BE2C (cell line): ENCODE data around the gene FRS3.

Experiments
- DNase-seq: peaks from one replicate; pipeline ENCODE4 v3.0.0-alpha.2; 2020
- H3K27me3 ChIP-seq: fragments of 250-450 bp; sonication (Bioruptor Pico); 2 replicates; pipeline ENCODE4 v1.5.1; 2020; ENCODE audit warnings: mild to moderate bottlenecking
- H3K36me3 ChIP-seq: fragments of 250-450 bp; sonication (Bioruptor Pico); 2 replicates; pipeline ENCODE4 v1.5.1; 2020; ENCODE audit warnings: mild to moderate bottlenecking
- H3K4me1 ChIP-seq: fragments of 250-450 bp; sonication (Bioruptor Pico); 2 replicates; pipeline ENCODE4 v1.5.1; 2020
- H3K4me3 ChIP-seq: 2 replicates; pipeline ENCODE4 v1.5.1; 2011; ENCODE audit warnings: low read depth, low read length
- H3K9me3 ChIP-seq: fragments of 250-450 bp; sonication (Bioruptor Pico); 2 replicates; pipeline ENCODE4 v1.5.1; 2020
- TF ChIP-seq, protein P1 (sequence below): IDR thresholded peaks from 2 replicates; pipeline ENCODE4 v1.5.1; 2012; ENCODE audit warnings: mild to moderate bottlenecking, low read depth, low read length

Gene FRS3

DNA sequence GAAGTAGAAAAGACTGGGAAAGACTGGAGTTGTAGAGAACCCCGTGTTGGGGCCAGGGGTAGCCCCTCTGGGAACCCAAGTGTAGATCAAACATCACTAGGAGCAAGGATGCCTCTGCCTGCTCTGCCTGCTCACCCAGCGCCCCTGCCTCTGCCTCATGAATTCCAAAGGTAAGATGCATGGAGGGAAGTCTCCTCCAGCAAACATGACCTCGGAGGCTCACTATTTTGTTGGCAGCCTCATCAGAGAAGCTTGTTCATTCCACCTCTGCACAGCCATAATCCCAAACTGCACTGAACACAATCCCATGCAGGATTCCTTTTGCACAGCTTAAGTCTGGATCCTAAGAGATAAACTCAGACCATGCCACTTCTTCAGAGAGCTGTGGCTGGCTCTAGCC lies 4.9 kb downstream of the FRS3 start:
- H3K9me3 ChIP-seq, result no peaks in the 10 kb centered on the region
- no peaks in the 10 kb centered on the region; the same call in 1 of the 2 replicates for H3K4me1 ChIP-seq
- H3K4me3 ChIP-seq, result no peak overlapping the region
- DNase-seq, result no peak
- H3K36me3 ChIP-seq, result no peaks in the 10 kb centered on the region
- TF ChIP-seq, protein P1, sequence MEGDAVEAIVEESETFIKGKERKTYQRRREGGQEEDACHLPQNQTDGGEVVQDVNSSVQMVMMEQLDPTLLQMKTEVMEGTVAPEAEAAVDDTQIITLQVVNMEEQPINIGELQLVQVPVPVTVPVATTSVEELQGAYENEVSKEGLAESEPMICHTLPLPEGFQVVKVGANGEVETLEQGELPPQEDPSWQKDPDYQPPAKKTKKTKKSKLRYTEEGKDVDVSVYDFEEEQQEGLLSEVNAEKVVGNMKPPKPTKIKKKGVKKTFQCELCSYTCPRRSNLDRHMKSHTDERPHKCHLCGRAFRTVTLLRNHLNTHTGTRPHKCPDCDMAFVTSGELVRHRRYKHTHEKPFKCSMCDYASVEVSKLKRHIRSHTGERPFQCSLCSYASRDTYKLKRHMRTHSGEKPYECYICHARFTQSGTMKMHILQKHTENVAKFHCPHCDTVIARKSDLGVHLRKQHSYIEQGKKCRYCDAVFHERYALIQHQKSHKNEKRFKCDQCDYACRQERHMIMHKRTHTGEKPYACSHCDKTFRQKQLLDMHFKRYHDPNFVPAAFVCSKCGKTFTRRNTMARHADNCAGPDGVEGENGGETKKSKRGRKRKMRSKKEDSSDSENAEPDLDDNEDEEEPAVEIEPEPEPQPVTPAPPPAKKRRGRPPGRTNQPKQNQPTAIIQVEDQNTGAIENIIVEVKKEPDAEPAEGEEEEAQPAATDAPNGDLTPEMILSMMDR, result no peak
- H3K27me3 ChIP-seq, result no peaks in the 10 kb centered on the region

DNA sequence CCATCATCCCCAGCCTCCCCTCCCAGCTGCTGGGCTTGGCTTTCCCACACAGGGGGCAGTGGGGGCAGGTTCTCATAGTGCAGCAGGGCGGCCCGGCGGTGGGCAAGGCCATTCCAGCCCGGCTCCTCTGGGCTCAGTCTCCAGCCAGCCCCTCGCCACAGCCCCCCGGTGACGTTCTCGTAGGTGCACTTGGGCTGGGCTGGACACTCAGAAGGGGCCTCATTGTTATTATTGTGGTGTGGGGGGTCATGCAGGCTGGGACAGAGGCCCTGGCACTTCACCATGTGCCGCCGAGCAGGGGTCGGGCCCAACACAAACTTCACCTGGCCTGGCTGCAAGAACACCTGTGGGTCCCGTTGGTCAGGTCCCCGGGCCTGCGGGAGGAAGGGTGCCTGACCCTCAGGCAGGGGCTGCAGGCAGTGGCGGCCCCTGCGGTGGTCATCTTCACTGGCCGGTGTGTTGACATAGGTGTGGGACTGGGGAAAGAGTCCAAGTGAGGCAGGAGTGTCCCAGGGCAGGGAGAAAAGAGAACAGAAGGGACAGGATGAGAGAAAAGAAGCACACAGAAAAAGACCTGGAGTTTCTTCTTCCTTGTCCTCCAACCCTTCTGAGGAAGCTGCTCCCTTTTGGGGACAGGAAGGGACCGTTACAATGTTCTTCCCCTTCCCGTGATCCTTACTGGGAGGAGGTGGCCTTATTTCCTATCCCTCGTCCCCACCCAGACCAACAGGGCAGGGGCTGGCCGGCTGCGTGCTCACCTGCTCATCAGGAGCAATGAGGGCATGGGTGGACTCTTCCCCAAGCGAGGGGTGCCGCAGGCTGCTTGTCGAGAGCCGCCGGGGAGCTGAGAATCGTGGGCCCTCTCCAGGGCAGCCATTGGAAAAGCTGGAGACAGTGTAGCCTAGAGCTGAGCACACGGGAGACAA lies 8.4 kb downstream of the FRS3 start:
- Histone ChIP-seq H3K27me3 (no peaks in the 10 kb centered on the region), H3K4me3 (no peak overlapping the region), H3K36me3 (no peaks in the 10 kb centered on the region), H3K9me3 (no peaks in the 10 kb centered on the region), H3K4me1 (peaks cover 26% of the 10 kb centered on the region)
- TF ChIP-seq, protein P1, result no peak
- no peak for DNase-seq

DNA sequence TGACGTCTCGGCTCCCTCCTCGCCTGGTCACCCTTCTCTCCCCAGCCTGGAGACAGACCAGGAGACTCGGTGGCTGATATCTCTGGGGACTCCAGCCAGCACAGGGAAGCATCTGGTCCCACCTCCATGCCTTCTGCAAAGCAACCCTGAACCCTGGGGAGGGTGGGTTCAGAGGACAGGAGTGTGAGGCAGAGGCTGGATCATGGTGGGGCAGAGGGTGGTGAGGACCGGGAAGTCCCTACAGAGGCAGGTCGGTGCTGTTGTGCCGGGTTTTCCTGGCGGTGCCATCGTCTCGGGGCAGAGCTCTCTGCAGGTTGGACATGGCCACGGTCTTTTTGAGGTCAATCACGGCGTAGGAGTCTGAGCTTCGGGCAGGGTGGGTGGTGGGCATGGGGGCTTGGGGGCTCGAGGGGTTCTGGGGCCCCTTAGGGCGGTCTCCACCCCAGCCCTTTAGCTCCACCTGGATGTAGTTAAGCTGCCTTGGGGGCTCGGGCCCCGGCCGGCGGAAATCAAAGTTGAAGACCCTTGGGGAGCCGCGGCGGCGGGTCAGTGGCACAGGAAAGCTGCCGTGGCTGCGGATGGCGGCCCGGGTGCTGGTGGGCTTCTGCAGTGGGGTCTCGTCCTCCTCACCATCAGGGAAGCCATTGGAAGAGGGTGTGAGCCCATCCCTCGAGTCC lies 9.2 kb downstream of the FRS3 start:
- DNase-seq, result no peak
- peaks cover 27% of the 10 kb centered on the region for H3K4me1 ChIP-seq

DNA sequence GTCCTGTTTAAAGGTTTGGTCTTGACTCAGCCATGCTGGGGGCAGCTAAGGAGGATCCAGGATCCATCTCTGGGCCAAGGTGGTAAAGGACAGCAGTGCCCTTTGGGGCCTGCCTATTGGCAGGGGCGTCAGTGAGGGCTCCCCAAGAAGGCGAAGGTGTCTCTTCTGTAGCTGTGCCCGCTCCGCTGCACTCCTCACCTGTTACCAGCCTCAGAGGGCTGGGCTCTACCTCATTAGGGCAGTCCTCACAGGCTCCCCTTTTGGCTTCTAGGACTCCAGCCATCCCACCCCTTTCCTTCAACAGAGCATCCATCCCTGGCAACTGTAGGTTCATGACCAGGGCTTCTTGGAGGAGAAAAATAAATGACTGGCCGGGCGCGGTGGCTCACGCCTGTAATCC lies 10.3 kb downstream of the FRS3 start:
- Histone ChIP-seq H3K36me3 (no peaks in the 10 kb centered on the region), H3K27me3 (no peaks in the 10 kb centered on the region), H3K9me3 (no peaks in the 10 kb centered on the region), H3K4me3 (no peak overlapping the region), H3K4me1 (peaks cover 27% of the 10 kb centered on the region)
- TF ChIP-seq, protein P1, result no peak
- DNase-seq, result no peak

More for the DNA sequence above, 9.2 kb downstream of the FRS3 start:
- Histone ChIP-seq H3K27me3 (no peaks in the 10 kb centered on the region), H3K36me3 (no peaks in the 10 kb centered on the region), H3K4me3 (no peak overlapping the region), H3K9me3 (no peaks in the 10 kb centered on the region)
- TF ChIP-seq, protein P1, result no peak

DNA sequence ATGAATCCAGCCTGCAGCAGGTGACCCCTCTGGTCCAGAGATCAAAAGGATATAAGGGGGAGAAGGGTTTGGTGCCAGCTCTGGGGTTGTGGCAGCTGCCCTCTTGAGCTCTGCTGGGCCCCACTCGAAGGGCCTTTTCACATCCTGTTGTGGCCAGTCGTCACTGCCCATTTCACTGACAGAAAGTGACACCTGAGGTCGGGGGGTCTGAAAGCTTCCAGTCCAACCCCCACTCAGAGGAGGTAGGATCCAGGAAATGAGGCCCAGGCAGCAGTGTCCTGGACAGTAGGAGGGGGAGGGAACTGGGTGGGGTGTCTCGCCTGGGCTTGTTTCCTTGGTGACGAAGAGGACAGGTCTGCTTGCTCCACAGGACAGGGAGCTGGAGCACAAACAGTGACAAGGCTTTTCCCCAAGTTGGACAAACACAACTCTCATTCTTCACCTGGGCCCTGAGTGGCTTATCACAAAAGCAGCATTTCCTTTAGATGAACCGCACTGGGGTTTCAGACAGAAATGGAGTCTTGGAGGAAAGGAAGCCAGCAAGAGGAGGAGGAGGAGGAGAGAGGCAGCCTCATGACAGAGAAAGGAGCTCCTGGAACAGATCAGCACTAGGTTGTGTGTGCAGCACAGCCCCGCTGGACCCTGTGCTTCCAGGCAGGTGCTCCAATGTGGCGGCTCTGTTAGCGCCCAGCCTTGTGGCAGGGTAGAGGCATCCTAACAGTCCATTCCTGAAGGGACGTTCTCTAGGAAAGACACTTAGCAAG lies 11.0 kb downstream of the FRS3 start:
- TF ChIP-seq, protein P1, result no peak
- H3K27me3 ChIP-seq, result no peaks in the 10 kb centered on the region
- no peak for DNase-seq
- no peaks in the 10 kb centered on the region for H3K36me3 ChIP-seq
- H3K9me3 ChIP-seq, result no peaks in the 10 kb centered on the region
- H3K4me1 ChIP-seq, result peaks cover 30% of the 10 kb centered on the region
- no peak overlapping the region for H3K4me3 ChIP-seq
